IMR-90 (cell line): ENCODE measurements around the gene METTL1. TPM values are rescaled to one million over a fixed set of nuclear protein-coding genes. Genes with fewer than 3 reads are reported as not detected.

Experiments used
- ATAC-seq: fragments of 200-7000 bp; cut with Tn5 transposase; 2 replicates; pipeline ENCODE4 v1.9.1; 2020; ENCODE audit warnings: low read depth, mild to moderate bottlenecking, moderate library complexity
- BruUV-seq: library from RNA; stranded (reverse); fragments of 400-500 nt; replicated peaks from 2 replicates; lab custom pipeline; 2021; lab: Mats Ljungman, UMichigan
- CTCF ChIA-PET: fragments of 300-600 bp; formaldehyde crosslinking; extraction: SDS; loops from one replicate; lab custom pipeline; 2021; ENCODE audit warnings: antibody characterized with exemption; lab: Yijun Ruan, JAX
- POLR2A ChIA-PET: fragments of 300-600 bp; sonication (Branson Sonifier 250); formaldehyde crosslinking; loops from one replicate; lab custom pipeline; 2022; ENCODE audit warnings: antibody characterized with exemption; ENCODE audit not compliant: unreplicated experiment; lab: Charles Lee
- DNase-seq: peaks from one replicate; pipeline ENCODE4 v3.0.0; 2013
- H2AFZ ChIP-seq: replicated peaks from 2 replicates; pipeline ENCODE3; 2013; ENCODE audit warnings: low read length, mild to moderate bottlenecking; ENCODE audit not compliant: poor library complexity
- H2AK5ac ChIP-seq: 2 replicates; pipeline ENCODE4 v1.6.1; 2013; ENCODE audit warnings: low read depth, low read length, inconsistent platforms
- H2AK9ac ChIP-seq: replicated peaks from 2 replicates; pipeline ENCODE3; 2013; ENCODE audit warnings: mild to moderate bottlenecking, low read depth, low read length, moderate library complexity; ENCODE audit not compliant: poor library complexity
- H2BK120ac ChIP-seq: 2 replicates; pipeline ENCODE4 v1.6.1; 2013; ENCODE audit warnings: low read depth, low read length, inconsistent platforms
- H2BK15ac ChIP-seq: 3 replicates; pipeline ENCODE4 v1.6.1; 2013; ENCODE audit warnings: low read depth, low read length, inconsistent platforms
- H2BK20ac ChIP-seq: 2 replicates; pipeline ENCODE4 v1.6.1; 2013; ENCODE audit warnings: low read depth, mild to moderate bottlenecking, inconsistent platforms, low read length, moderate library complexity
- H2BK5ac ChIP-seq: 2 replicates; pipeline ENCODE4 v1.6.1; 2013; ENCODE audit warnings: mild to moderate bottlenecking, low read depth, low read length, inconsistent platforms; ENCODE audit not compliant: poor library complexity, severe bottlenecking
- H3K14ac ChIP-seq: replicated peaks from 2 replicates; pipeline ENCODE4 v1.6.1; 2013; ENCODE audit warnings: low read depth, low read length, inconsistent platforms
- H3K18ac ChIP-seq: 2 replicates; pipeline ENCODE4 v1.6.1; 2013; ENCODE audit warnings: low read depth, low read length, control low read depth
- H3K23ac ChIP-seq: 2 replicates; pipeline ENCODE4 v1.6.1; 2013; ENCODE audit warnings: low read depth, low read length, inconsistent platforms
- H3K27ac ChIP-seq: 2 replicates; pipeline ENCODE4 v1.5.1; 2013; ENCODE audit warnings: mild to moderate bottlenecking, control low read depth, low read length; ENCODE audit not compliant: insufficient read depth
- H3K27me3 ChIP-seq: 2 replicates; pipeline ENCODE4 v1.6.1; 2013; ENCODE audit warnings: low read length; ENCODE audit not compliant: control insufficient read depth, insufficient read depth
- H3K36me3 ChIP-seq: 2 replicates; pipeline ENCODE4 v1.6.1; 2013; ENCODE audit warnings: low read length, mixed read lengths; ENCODE audit not compliant: control insufficient read depth, insufficient read depth
- H3K4ac ChIP-seq: 2 replicates; pipeline ENCODE4 v1.6.1; 2013; ENCODE audit warnings: low read depth, low read length, inconsistent platforms
- H3K4me1 ChIP-seq: 2 replicates; pipeline ENCODE4 v1.6.1; 2013; ENCODE audit warnings: low read length, mixed read lengths; ENCODE audit not compliant: control insufficient read depth, insufficient read depth
- H3K4me2 ChIP-seq: 2 replicates; pipeline ENCODE4 v1.6.1; 2013; ENCODE audit warnings: low read depth, mild to moderate bottlenecking, control low read depth, low read length, moderate library complexity
- H3K4me3 ChIP-seq: 2 replicates; pipeline ENCODE4 v1.5.1; 2013; ENCODE audit warnings: low read depth, mild to moderate bottlenecking, control low read depth, low read length, moderate library complexity; ENCODE audit not compliant: insufficient read depth
- H3K56ac ChIP-seq: 2 replicates; pipeline ENCODE4 v1.6.1; 2013; ENCODE audit warnings: low read length, inconsistent platforms; ENCODE audit not compliant: insufficient read depth; ENCODE audit errors: extremely low read depth
- H3K79me1 ChIP-seq, 2 experiments: 2 replicates each; pipeline ENCODE4 v1.6.1; 2013; ENCODE audit warnings: low read length in 2 of 2, inconsistent platforms in 1 of 2, low read depth in 1 of 2
- H3K9ac ChIP-seq: 2 replicates; pipeline ENCODE4 v1.6.1; 2013; ENCODE audit warnings: low read depth, low read length, control low read depth
- H3K9me1 ChIP-seq: 2 replicates; pipeline ENCODE4 v1.6.1; 2013; ENCODE audit warnings: low read length, inconsistent platforms; ENCODE audit not compliant: insufficient read depth
- H3K9me3 ChIP-seq: 2 replicates; pipeline ENCODE4 v1.6.1; 2013; ENCODE audit warnings: low read length; ENCODE audit not compliant: control insufficient read depth, insufficient read depth
- H4K20me1 ChIP-seq: 2 replicates; pipeline ENCODE4 v1.6.1; 2013; ENCODE audit warnings: low read length, inconsistent platforms; ENCODE audit not compliant: insufficient read depth
- H4K5ac ChIP-seq: 2 replicates; pipeline ENCODE4 v1.6.1; 2013; ENCODE audit warnings: mild to moderate bottlenecking, low read depth, low read length, control low read depth
- H4K8ac ChIP-seq, 2 experiments: 2 replicates each; pipeline ENCODE4 v1.6.1; 2013; ENCODE audit warnings: low read depth in 2 of 2, low read length in 2 of 2, control low read depth in 1 of 2, inconsistent platforms in 1 of 2
- H4K91ac ChIP-seq: 2 replicates; pipeline ENCODE4 v1.6.1; 2013; ENCODE audit warnings: low read depth, low read length, inconsistent platforms; ENCODE audit not compliant: insufficient read depth
- CHD1 ChIP-seq: IDR thresholded peaks from 2 replicates; pipeline ENCODE4 v1.6.1; 2012; ENCODE audit warnings: low read depth, low read length, improper control_type of control experiment
- ELK1 ChIP-seq: fragments of 150-350 bp; IDR thresholded peaks from 2 replicates; pipeline ENCODE4 v1.6.1; 2016; ENCODE audit warnings: low read depth, mild to moderate bottlenecking, low read length, moderate library complexity, borderline replicate concordance
- MAFK ChIP-seq: IDR thresholded peaks from 2 replicates; pipeline ENCODE4 v1.6.1; 2012; ENCODE audit warnings: low read depth, low read length, improper control_type of control experiment
- MAZ ChIP-seq: IDR thresholded peaks from 2 replicates; pipeline ENCODE4 v1.6.1; 2012; ENCODE audit warnings: low read depth, mild to moderate bottlenecking, low read length, improper control_type of control experiment, moderate library complexity, borderline replicate concordance
- MXI1 ChIP-seq: IDR thresholded peaks from 2 replicates; pipeline ENCODE4 v1.6.1; 2012; ENCODE audit warnings: low read depth, mild to moderate bottlenecking, low read length, moderate library complexity, borderline replicate concordance
- NFE2L2 ChIP-seq: fragments of 150-350 bp; IDR thresholded peaks from 2 replicates; pipeline ENCODE4 v1.6.1; 2016; ENCODE audit warnings: low read depth, mild to moderate bottlenecking, low read length
- POLR2A ChIP-seq: IDR thresholded peaks from 2 replicates; pipeline ENCODE4 v1.6.1; 2012; ENCODE audit warnings: mild to moderate bottlenecking, low read depth, low read length
- RAD21 ChIP-seq: IDR thresholded peaks from 2 replicates; pipeline ENCODE4 v1.6.1; 2012; ENCODE audit warnings: low read length, improper control_type of control experiment
- WGBS, 2 experiments: methylation state at CpG; one replicate each; pipeline versions ENCODE4 v1.1.5 to v1.1.7; 2013; ENCODE audit warnings: missing lambda C conversion rate in 2 of 2; ENCODE audit not compliant: insufficient read length in 1 of 2; ENCODE audit errors: extremely low coverage in 2 of 2; 5-methylcytosine and 5-hydroxymethylcytosine counted together
- dilution Hi-C: fragments of 300-500 bp; cut with HindIII; formaldehyde crosslinking; loops from one replicate; pipeline ENCODE4 v1.14.3; 2018; ENCODE audit warnings: low sequenced_read_pairs; ENCODE audit not compliant: unreplicated experiment
- in situ Hi-C: fragments of 300-500 bp; cut with MboI; formaldehyde crosslinking; loops from 3 replicates; pipeline ENCODE4 v1.14.3; 2019; ENCODE audit warnings: low sequenced_read_pairs, inconsistent platforms, mixed read lengths
- intact Hi-C: fragments of 100-400 bp; cut with micrococcal nuclease; formaldehyde crosslinking; loops from 2 replicates; pipeline ENCODE4 v1.10.0; 2022
- polyA plus RNA-seq, 3 experiments: library from polyadenylated mRNA; depleted of rRNA; stranded (reverse); fragments of >200 nt; gene quantifications; 2 replicates each; pipeline ENCODE4 v1.2.3, GENCODE V29; 2012; ENCODE audit warnings: low replicate concordance in 1 of 3
- total RNA-seq: library from RNA; depleted of rRNA; stranded (reverse); fragments of >200 nt; gene quantifications from 2 replicates; pipeline ENCODE4 v1.2.3, GENCODE V29; 2012

The METTL1 gene
- total and polyA plus RNA-seq, 2 of the 4 experiments (the other 2 are of a cell fraction) = 12.4 to 27.5 TPM

GRCh38 chr12:57797933-57798332, 26.0 kb upstream of the METTL1 start:
- Histone ChIP-seq H2AK5ac (no peak overlapping the region), H3K4ac (no peak overlapping the region), H3K9me1 (no peaks in the 10 kb centered on the region), H4K91ac (no peak overlapping the region), H2BK15ac (no peak overlapping the region), H3K4me3 (no peak overlapping the region), H3K27ac (no peak overlapping the region), H3K9ac (no peak overlapping the region), H4K8ac (no peak overlapping the region), H4K5ac (no peak overlapping the region), H2AFZ (no peak overlapping the region), H3K9me3 (no peaks in the 10 kb centered on the region), H3K18ac (no peak overlapping the region), H3K36me3 (peaks cover 44% of the 10 kb centered on the region), H3K4me1 (peaks cover 2% of the 10 kb centered on the region; the same call in 1 of the 2 replicates), H2BK120ac (no peak overlapping the region), H3K4me2 (no peak overlapping the region), H3K27me3 (no peaks in the 10 kb centered on the region), H2AK9ac (no peak overlapping the region), H3K56ac (no peak overlapping the region), H3K14ac (no peak overlapping the region), H3K23ac (no peak overlapping the region), H2BK20ac (no peak overlapping the region), H3K79me1 (peaks cover 21 to 23% of the 10 kb centered on the region in 2 experiments), H2BK5ac (no peak overlapping the region), H4K20me1 (peaks cover 3% of the 10 kb centered on the region; the same call in 1 of the 2 replicates)
- dilution Hi-C loops = no loop called here
- POLR2A ChIA-PET = no interaction called here
- intact Hi-C loops = no loop called here
- no TSS peak for BruUV-seq
- ATAC-seq (no peak), DNase-seq (no peak)
- CTCF ChIA-PET = interaction anchor here (1.3 kb wide), 1 partner anchor 15 kb away, joined by 3 read pairs; no protein-coding TSS in a partner anchor
- WGBS, 2 experiments = no CpG with 5 or more reads among the region's 1 CpG
- in situ Hi-C loops = no loop called here
- TF ChIP-seq MAFK (no peak), ELK1 (no peak), RAD21 (no peak), NFE2L2 (no peak), MAZ (no peak), CHD1 (no peak), MXI1 (no peak), POLR2A (no peak)
